B cell (primary cell): ENCODE measurements around the gene EGLN2.

Source experiments
- EZH2 ChIP-seq: IDR thresholded peaks from 2 replicates; pipeline ENCODE4 v1.6.1; 2012; ENCODE audit warnings: borderline replicate concordance, low read depth, mild to moderate bottlenecking, moderate library complexity, low read length; ENCODE audit not compliant: insufficient read depth, poor library complexity, severe bottlenecking
- TF ChIP-seq, protein P1 (sequence below): fragments of 200-600 bp; IDR thresholded peaks from one replicate; pipeline ENCODE4 v1.8.0; 2022; ENCODE audit warnings: antibody characterized with exemption, mild to moderate bottlenecking

DNA sequence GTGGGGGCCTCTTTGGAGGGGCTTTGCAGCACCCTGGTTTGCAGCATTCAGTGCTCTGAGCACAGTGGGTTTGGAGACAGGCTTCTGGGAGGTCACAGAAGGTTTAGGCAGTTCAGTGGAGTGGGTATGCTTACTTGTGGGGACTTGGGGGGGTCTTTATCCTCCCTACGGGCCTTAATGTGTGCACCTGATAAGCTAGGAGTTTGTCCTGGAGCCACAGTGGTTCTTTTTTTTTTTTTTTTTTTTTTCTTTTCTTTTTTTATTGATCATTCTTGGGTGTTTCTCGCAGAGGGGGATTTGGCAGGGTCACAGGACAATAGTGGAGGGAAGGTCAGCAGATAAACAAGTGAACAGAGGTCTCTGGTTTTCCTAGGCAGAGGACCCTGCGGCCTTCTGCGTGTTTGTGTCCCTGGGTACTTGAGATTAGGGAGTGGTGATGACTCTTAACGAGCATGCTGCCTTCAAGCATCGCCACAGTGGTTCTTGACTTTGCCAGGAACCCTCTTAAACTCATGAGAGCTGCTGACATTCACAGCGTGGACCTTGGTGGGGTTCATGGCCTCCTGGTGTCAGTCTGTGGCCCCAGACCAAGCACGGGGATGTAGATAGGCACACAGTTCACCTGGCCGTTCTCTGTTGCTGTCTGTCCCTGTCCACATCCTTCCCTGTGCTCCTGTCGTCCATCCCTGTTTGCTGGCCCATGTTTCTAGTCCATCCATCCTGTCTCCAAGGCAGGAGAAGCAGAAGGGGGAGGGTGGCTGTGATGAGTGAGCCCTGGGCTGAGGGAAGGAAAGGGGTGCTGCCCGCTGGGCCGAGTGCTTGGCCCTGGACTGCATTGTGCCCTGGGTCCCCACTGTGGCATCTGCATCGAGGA, 2.7 kb downstream of the EGLN2 start:
- TF ChIP-seq, protein P1, sequence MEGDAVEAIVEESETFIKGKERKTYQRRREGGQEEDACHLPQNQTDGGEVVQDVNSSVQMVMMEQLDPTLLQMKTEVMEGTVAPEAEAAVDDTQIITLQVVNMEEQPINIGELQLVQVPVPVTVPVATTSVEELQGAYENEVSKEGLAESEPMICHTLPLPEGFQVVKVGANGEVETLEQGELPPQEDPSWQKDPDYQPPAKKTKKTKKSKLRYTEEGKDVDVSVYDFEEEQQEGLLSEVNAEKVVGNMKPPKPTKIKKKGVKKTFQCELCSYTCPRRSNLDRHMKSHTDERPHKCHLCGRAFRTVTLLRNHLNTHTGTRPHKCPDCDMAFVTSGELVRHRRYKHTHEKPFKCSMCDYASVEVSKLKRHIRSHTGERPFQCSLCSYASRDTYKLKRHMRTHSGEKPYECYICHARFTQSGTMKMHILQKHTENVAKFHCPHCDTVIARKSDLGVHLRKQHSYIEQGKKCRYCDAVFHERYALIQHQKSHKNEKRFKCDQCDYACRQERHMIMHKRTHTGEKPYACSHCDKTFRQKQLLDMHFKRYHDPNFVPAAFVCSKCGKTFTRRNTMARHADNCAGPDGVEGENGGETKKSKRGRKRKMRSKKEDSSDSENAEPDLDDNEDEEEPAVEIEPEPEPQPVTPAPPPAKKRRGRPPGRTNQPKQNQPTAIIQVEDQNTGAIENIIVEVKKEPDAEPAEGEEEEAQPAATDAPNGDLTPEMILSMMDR = no peak
- TF ChIP-seq EZH2 = no peak
